SK-N-SH (cell line): ENCODE data around the gene VCP. TPM values are rescaled to one million over a fixed set of nuclear protein-coding genes. Genes with fewer than 3 reads are reported as not detected.

ENCODE experiments used
- CTCF ChIA-PET: fragments of 300-600, 350-600 bp; formaldehyde crosslinking; extraction: SDS; loops from one replicate; lab custom pipeline; 2021; lab: Yijun Ruan, JAX
- POLR2A ChIA-PET: fragments of 350-600 bp; sonication (Branson Sonifier 250); formaldehyde crosslinking; extraction: SDS; loops from one replicate; lab custom pipeline; 2020; ENCODE audit warnings: antibody characterized with exemption, inconsistent platforms; lab: Yijun Ruan, JAX
- DNase-seq: peaks from one replicate; pipeline ENCODE4 v3.0.0; 2012
- H2AFZ ChIP-seq: fragments of 200-600 bp; sonication (generic); 2 replicates; pipeline ENCODE4 v1.8.1; 2016; ENCODE audit warnings: antibody characterized with exemption, mild to moderate bottlenecking, low read depth
- H3F3A ChIP-seq: fragments of 200-600 bp; sonication (generic); replicated peaks from 2 replicates; pipeline ENCODE3; 2016; ENCODE audit warnings: antibody characterized with exemption, mild to moderate bottlenecking; ENCODE audit not compliant: insufficient read depth
- H3K27ac ChIP-seq, 2 experiments: fragments of 200-500 bp in 1 of 2; fragments of 200-600 bp in 1 of 2; sonication (Bioruptor generic) in 1 of 2; sonication (generic), shearing (Covaris generic) in 1 of 2; 2 replicates each; pipeline versions ENCODE4 v1.5.1 to v1.6.1; 2014 to 2016; ENCODE audit warnings: low read depth in 2 of 2, inconsistent platforms in 1 of 2, low read length in 1 of 2, mild to moderate bottlenecking in 1 of 2, mixed read lengths in 1 of 2
- H3K27me3 ChIP-seq: fragments of 200-600 bp; sonication (generic), shearing (Covaris generic); 2 replicates; pipeline ENCODE4 v1.6.1; 2016; ENCODE audit warnings: mixed run types; ENCODE audit not compliant: insufficient read depth
- H3K36me3 ChIP-seq, 2 experiments: fragments of 200-500 bp in 1 of 2; fragments of 200-600 bp in 1 of 2; sonication (Bioruptor generic) in 1 of 2; sonication (generic) in 1 of 2; replicated peaks in 1 of 2; 2 replicates each; pipeline versions ENCODE3 to v1.5.1; 2014 to 2016; ENCODE audit warnings: low read length in 1 of 2, mild to moderate bottlenecking in 1 of 2; ENCODE audit not compliant: insufficient read depth in 2 of 2, control insufficient read depth in 1 of 2
- H3K4me1 ChIP-seq, 2 experiments: fragments of 200-500 bp in 1 of 2; fragments of 200-600 bp in 1 of 2; sonication (Bioruptor generic) in 1 of 2; sonication (generic), shearing (Covaris generic) in 1 of 2; 2 replicates each; pipeline versions ENCODE4 v1.5.1 to v1.6.1; 2014 to 2016; ENCODE audit warnings: low read depth in 1 of 2, low read length in 1 of 2, mixed run types in 1 of 2; ENCODE audit not compliant: insufficient read depth in 2 of 2, control insufficient read depth in 1 of 2
- H3K4me2 ChIP-seq: fragments of 200-600 bp; sonication (generic), shearing (Covaris generic); 2 replicates; pipeline ENCODE4 v1.6.1; 2017; ENCODE audit warnings: mixed run types
- H3K4me3 ChIP-seq, 2 experiments: fragments of 200-500 bp in 1 of 2; fragments of 200-600 bp in 1 of 2; sonication (Bioruptor generic) in 1 of 2; sonication (generic), shearing (Covaris generic) in 1 of 2; 2 replicates each; pipeline versions ENCODE4 v1.5.1 to v1.8.1; 2014 to 2016; ENCODE audit warnings: low read depth in 2 of 2, inconsistent platforms in 1 of 2, low read length in 1 of 2, mild to moderate bottlenecking in 1 of 2, mixed read lengths in 1 of 2, moderate library complexity in 1 of 2
- H3K79me2 ChIP-seq: fragments of 200-600 bp; sonication (generic); 2 replicates; pipeline ENCODE4 v1.8.1; 2017; ENCODE audit warnings: mild to moderate bottlenecking; ENCODE audit not compliant: insufficient read depth
- H3K9ac ChIP-seq: fragments of 200-600 bp; sonication (generic); 2 replicates; pipeline ENCODE4 v1.6.1; 2017; ENCODE audit warnings: mixed run types
- H3K9me2 ChIP-seq: fragments of 200-600 bp; sonication (generic); 2 replicates; pipeline ENCODE4 v1.6.1; 2017; ENCODE audit warnings: mixed run types
- H3K9me3 ChIP-seq: fragments of 200-600 bp; sonication (generic); 2 replicates; pipeline ENCODE4 v1.6.1; 2017; ENCODE audit warnings: mixed run types, mild to moderate bottlenecking, moderate library complexity
- H4K20me1 ChIP-seq: fragments of 200-600 bp; sonication (generic); 2 replicates; pipeline ENCODE4 v1.6.1; 2017; ENCODE audit warnings: mild to moderate bottlenecking, mixed run types; ENCODE audit not compliant: insufficient read depth
- ELF1 ChIP-seq: IDR thresholded peaks from 2 replicates; pipeline ENCODE4 v1.4.0; 2012
- EP300 ChIP-seq, 2 experiments: IDR thresholded peaks; 2 replicates each; pipeline versions ENCODE4 v1.4.0 to v1.6.1; 2012; ENCODE audit warnings: borderline replicate concordance in 1 of 2, low read depth in 1 of 2, low read length in 1 of 2
- EZH2phosphoT487 ChIP-seq: fragments of 200-600 bp; sonication (generic); IDR thresholded peaks from 2 replicates; pipeline ENCODE4 v1.6.1; 2017; ENCODE audit warnings: low read depth, mixed run types, mild to moderate bottlenecking, antibody characterized with exemption, moderate library complexity, borderline replicate concordance
- FOSL2 ChIP-seq: IDR thresholded peaks from 2 replicates; pipeline ENCODE4 v1.4.0; 2012; ENCODE audit warnings: low read depth, mild to moderate bottlenecking, moderate library complexity, borderline replicate concordance
- GATA2 ChIP-seq: sonication (generic); formaldehyde crosslinking; IDR thresholded peaks from 2 replicates; pipeline ENCODE4 v1.5.0; 2020; ENCODE audit warnings: mild to moderate bottlenecking, missing genetic modification reagents
- JUND ChIP-seq: IDR thresholded peaks from 2 replicates; pipeline ENCODE4 v1.4.0; 2012
- MEF2A ChIP-seq: IDR thresholded peaks from 2 replicates; pipeline ENCODE4 v1.4.0; 2012; ENCODE audit warnings: low read depth, borderline replicate concordance
- MXI1 ChIP-seq: IDR thresholded peaks from 2 replicates; pipeline ENCODE4 v1.6.1; 2012; ENCODE audit warnings: mild to moderate bottlenecking, low read depth, low read length, improper control_type of control experiment
- NFIC ChIP-seq: IDR thresholded peaks from 2 replicates; pipeline ENCODE4 v1.4.0; 2012; ENCODE audit warnings: borderline replicate concordance
- NRF1 ChIP-seq: IDR thresholded peaks from 2 replicates; pipeline ENCODE4 v1.6.1; 2012; ENCODE audit warnings: low read depth, mild to moderate bottlenecking, low read length
- RAD21 ChIP-seq: IDR thresholded peaks from 2 replicates; pipeline ENCODE4 v1.6.1; 2012; ENCODE audit warnings: mild to moderate bottlenecking, low read length
- RXRA ChIP-seq: IDR thresholded peaks from 2 replicates; pipeline ENCODE4 v1.4.0; 2012; ENCODE audit warnings: low read depth, mild to moderate bottlenecking, borderline replicate concordance
- SIN3A ChIP-seq: IDR thresholded peaks from 2 replicates; pipeline ENCODE4 v1.6.1; 2012; ENCODE audit warnings: low read depth, mild to moderate bottlenecking, low read length, moderate library complexity, borderline replicate concordance
- TAF1 ChIP-seq: IDR thresholded peaks from 2 replicates; pipeline ENCODE4 v1.6.1; 2012; ENCODE audit warnings: low read depth, mild to moderate bottlenecking, low read length, moderate library complexity, borderline replicate concordance
- TCF12 ChIP-seq: IDR thresholded peaks from 2 replicates; pipeline ENCODE4 v1.4.0; 2012
- YY1 ChIP-seq: IDR thresholded peaks from 2 replicates; pipeline ENCODE4 v1.4.0; 2012; ENCODE audit warnings: low read depth, mild to moderate bottlenecking
- WGBS: methylation state at CpG from one replicate; pipeline ENCODE4 v1.1.6; 2017; ENCODE audit warnings: low lambda C conversion rate; 5-methylcytosine and 5-hydroxymethylcytosine counted together
- polyA plus RNA-seq, 3 experiments: library from polyadenylated mRNA; depleted of rRNA; stranded (reverse); fragments of >200 nt; gene quantifications; 2 replicates each; pipeline ENCODE4 v1.2.3, GENCODE V29; 2012
- TF ChIP-seq, protein P1 (sequence below): IDR thresholded peaks from 2 replicates; pipeline ENCODE4 v1.6.1; 2012; ENCODE audit warnings: mild to moderate bottlenecking, low read depth, low read length, moderate library complexity
- TF ChIP-seq, protein P2 (sequence below): IDR thresholded peaks from 2 replicates; pipeline ENCODE4 v1.4.0; 2012; ENCODE audit warnings: low read depth, borderline replicate concordance

VCP gene
- polyA plus RNA-seq, 1 of the 3 experiments (the other 2 are of a cell fraction), result 238 TPM

GRCh38 chr9:35056571-35057270 is 15.7 kb downstream of the VCP start:
- Histone ChIP-seq H3K9ac (no peak overlapping the region), H3F3A (peaks cover 50% of the 10 kb centered on the region), H3K36me3 (peaks cover 70 to 93% of the 10 kb centered on the region in 2 experiments), H3K79me2 (peaks cover 16% of the 10 kb centered on the region; the same call in 1 of the 2 replicates), H3K4me3 (no peak overlapping the region), H3K9me2 (no peaks in the 10 kb centered on the region), H3K4me2 (no peak overlapping the region), H3K27me3 (no peaks in the 10 kb centered on the region), H3K27ac (no peak overlapping the region), H4K20me1 (peaks cover 8% of the 10 kb centered on the region; the same call in 1 of the 2 replicates), H3K9me3 (no peaks in the 10 kb centered on the region), H3K4me1 (no peaks in the 10 kb centered on the region), H2AFZ (no peak overlapping the region)
- no peak for TF ChIP-seq ELF1
- no peak for TF ChIP-seq YY1
- no peak for TF ChIP-seq JUND
- TF ChIP-seq MXI1, result no peak
- TF ChIP-seq SIN3A, result no peak
- TF ChIP-seq NFIC, result no peak
- TF ChIP-seq TCF12, result no peak
- TF ChIP-seq NRF1, result no peak
- no peak for TF ChIP-seq FOSL2
- ChIA-PET CTCF (interaction anchor here (1.0 to 3.6 kb wide), 3 partner anchors 9 to 157 kb away, joined by 3 to 14 read pairs (median 3); partner anchors contain the start of gene FANCG), POLR2A (no interaction called here)
- 89% methylated on average over 9 of the region's 9 CpGs for WGBS
- DNase-seq, result no peak

GRCh38 chr9:35054871-35055644 is 17.4 kb downstream of the VCP start:
- DNase-seq, result no peak
- H3F3A ChIP-seq, result peaks cover 43% of the 10 kb centered on the region
- H3K36me3 ChIP-seq, result peaks cover 53 to 89% of the 10 kb centered on the region in 2 experiments
- no peak overlapping the region for H2AFZ ChIP-seq
- H3K9me2 ChIP-seq, result no peaks in the 10 kb centered on the region
- H3K4me2 ChIP-seq, result no peak overlapping the region
- ChIA-PET CTCF (interaction anchor here (3.6 kb wide), 1 partner anchor 155 kb away, joined by 14 read pairs; no protein-coding TSS in a partner anchor), POLR2A (no interaction called here)
- no peak overlapping the region for H3K27ac ChIP-seq
- no peaks in the 10 kb centered on the region for H3K9me3 ChIP-seq
- no peak overlapping the region for H3K9ac ChIP-seq
- TF ChIP-seq, protein P1, sequence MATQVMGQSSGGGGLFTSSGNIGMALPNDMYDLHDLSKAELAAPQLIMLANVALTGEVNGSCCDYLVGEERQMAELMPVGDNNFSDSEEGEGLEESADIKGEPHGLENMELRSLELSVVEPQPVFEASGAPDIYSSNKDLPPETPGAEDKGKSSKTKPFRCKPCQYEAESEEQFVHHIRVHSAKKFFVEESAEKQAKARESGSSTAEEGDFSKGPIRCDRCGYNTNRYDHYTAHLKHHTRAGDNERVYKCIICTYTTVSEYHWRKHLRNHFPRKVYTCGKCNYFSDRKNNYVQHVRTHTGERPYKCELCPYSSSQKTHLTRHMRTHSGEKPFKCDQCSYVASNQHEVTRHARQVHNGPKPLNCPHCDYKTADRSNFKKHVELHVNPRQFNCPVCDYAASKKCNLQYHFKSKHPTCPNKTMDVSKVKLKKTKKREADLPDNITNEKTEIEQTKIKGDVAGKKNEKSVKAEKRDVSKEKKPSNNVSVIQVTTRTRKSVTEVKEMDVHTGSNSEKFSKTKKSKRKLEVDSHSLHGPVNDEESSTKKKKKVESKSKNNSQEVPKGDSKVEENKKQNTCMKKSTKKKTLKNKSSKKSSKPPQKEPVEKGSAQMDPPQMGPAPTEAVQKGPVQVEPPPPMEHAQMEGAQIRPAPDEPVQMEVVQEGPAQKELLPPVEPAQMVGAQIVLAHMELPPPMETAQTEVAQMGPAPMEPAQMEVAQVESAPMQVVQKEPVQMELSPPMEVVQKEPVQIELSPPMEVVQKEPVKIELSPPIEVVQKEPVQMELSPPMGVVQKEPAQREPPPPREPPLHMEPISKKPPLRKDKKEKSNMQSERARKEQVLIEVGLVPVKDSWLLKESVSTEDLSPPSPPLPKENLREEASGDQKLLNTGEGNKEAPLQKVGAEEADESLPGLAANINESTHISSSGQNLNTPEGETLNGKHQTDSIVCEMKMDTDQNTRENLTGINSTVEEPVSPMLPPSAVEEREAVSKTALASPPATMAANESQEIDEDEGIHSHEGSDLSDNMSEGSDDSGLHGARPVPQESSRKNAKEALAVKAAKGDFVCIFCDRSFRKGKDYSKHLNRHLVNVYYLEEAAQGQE, result no peak
- TF ChIP-seq MXI1 (no peak), TAF1 (no peak), GATA2 (CRISPR knock-in tag) (no peak), MEF2A (no peak), RXRA (no peak), EP300 (IDR thresholded peaks at IDR 0.05; ENCODE audit: borderline replicate concordance in 1 of 2, low read depth in 1 of 2, low read length in 1 of 2) (no peak), RAD21 (no peak), ELF1 (no peak), EZH2phosphoT487 (no peak)
- TF ChIP-seq, protein P2, sequence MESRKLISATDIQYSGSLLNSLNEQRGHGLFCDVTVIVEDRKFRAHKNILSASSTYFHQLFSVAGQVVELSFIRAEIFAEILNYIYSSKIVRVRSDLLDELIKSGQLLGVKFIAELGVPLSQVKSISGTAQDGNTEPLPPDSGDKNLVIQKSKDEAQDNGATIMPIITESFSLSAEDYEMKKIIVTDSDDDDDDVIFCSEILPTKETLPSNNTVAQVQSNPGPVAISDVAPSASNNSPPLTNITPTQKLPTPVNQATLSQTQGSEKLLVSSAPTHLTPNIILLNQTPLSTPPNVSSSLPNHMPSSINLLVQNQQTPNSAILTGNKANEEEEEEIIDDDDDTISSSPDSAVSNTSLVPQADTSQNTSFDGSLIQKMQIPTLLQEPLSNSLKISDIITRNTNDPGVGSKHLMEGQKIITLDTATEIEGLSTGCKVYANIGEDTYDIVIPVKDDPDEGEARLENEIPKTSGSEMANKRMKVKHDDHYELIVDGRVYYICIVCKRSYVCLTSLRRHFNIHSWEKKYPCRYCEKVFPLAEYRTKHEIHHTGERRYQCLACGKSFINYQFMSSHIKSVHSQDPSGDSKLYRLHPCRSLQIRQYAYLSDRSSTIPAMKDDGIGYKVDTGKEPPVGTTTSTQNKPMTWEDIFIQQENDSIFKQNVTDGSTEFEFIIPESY, result no peak
- H4K20me1 ChIP-seq, result peaks cover 3% of the 10 kb centered on the region; the same call in 1 of the 2 replicates
- H3K4me3 ChIP-seq, result no peak overlapping the region
- no peaks in the 10 kb centered on the region for H3K27me3 ChIP-seq
- H3K4me1 ChIP-seq, result no peaks in the 10 kb centered on the region
- WGBS, result 98% methylated on average over 14 of the region's 14 CpGs
- H3K79me2 ChIP-seq, result peaks cover 7% of the 10 kb centered on the region; the same call in 1 of the 2 replicates
